ENCODE results near the gene LEMD3. TPM values are rescaled to one million over a fixed set of nuclear protein-coding genes. Genes with fewer than 3 reads are reported as not detected.
"Not testable (repeated sequence)": the region's sequence is repeated elsewhere in the genome, so short reads cannot be mapped to it uniquely, and the experiment has no call there.

Gene LEMD3
- polyA plus RNA-seq, 3 donors, result 34.6 to 43.5 (median 40.2) TPM

GRCh38 chr12:65257986-65258385 lies 88.6 kb downstream of the LEMD3 start:
- DNase-seq (ENCODE audit: extremely low read depth in 1 of 11, low read depth in 9 of 11, low spot score in 4 of 11), result no peak

GRCh38 chr12:65259501-65259900 lies 90.1 kb downstream of the LEMD3 start:
- DNase-seq (ENCODE audit: extremely low read depth in 1 of 11, low read depth in 9 of 11, low spot score in 4 of 11), result no peak

- DNase-seq (ENCODE audit: extremely low read depth in 1 of 11, low read depth in 9 of 11, low spot score in 4 of 11), result no peak
These were observed 94.4 kb downstream of the LEMD3 start for GRCh38 chr12:65263777-65264176.

- no peak for DNase-seq (ENCODE audit: extremely low read depth in 1 of 11, low read depth in 9 of 11, low spot score in 4 of 11)
These were observed 97.0 kb downstream of the LEMD3 start for GRCh38 chr12:65266408-65266807.

GRCh38 chr12:65269603-65270002 lies 100.2 kb downstream of the LEMD3 start:
- DNase-seq (ENCODE audit: extremely low read depth in 1 of 11, low read depth in 9 of 11, low spot score in 4 of 11), result no peak

- no peak for DNase-seq (ENCODE audit: extremely low read depth in 1 of 11, low read depth in 9 of 11, low spot score in 4 of 11)
These were observed 105.4 kb downstream of the LEMD3 start for GRCh38 chr12:65274602-65275272.

- no peak for DNase-seq (ENCODE audit: extremely low read depth in 1 of 11, low read depth in 9 of 11, low spot score in 4 of 11)
These were observed 106.2 kb downstream of the LEMD3 start for GRCh38 chr12:65275627-65276026.

DNA sequence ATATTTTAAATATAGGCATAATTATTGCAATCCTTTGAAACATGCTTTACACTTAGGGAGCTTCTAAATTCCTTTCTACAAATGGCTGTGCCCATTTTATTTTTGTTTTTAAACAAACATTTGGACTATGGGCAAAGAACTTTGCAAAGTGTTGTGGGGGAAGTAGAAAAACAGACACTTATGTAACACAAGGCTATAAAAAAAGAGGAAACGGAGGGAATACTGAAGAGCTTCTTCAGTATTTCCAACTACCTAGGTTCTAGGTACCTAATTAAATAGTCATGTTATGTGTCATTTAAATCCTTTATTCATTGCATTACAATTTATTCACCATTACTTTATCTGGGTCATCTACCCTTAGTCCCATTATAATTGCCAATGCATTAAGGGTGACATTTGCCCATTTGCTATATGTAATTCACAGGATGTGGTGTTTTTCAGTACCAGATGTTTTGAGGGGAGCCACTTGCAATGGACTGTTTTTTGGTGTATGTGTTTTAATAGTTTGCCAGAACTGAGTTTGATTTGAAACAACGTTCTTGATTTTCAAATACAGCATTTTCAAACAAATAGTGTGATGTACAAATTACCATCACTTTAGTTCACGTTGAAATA lies 107.6 kb downstream of the LEMD3 start:
- DNase-seq (ENCODE audit: extremely low read depth in 1 of 11, low read depth in 9 of 11, low spot score in 4 of 11), result no peak

GRCh38 chr12:65277994-65278575 lies 108.7 kb downstream of the LEMD3 start:
- peak in 1 of 11 donors; percentile 8 for DNase-seq (ENCODE audit: extremely low read depth in 1 of 11, low read depth in 9 of 11, low spot score in 4 of 11)

- peak in 8 of 11 donors; percentile 47 to 74 (median 65) for DNase-seq (ENCODE audit: extremely low read depth in 1 of 11, low read depth in 9 of 11, low spot score in 4 of 11)
These were observed 109.4 kb downstream of the LEMD3 start, which contains the start of gene MSRB3 for GRCh38 chr12:65278576-65279368. Gene MSRB3, plus strand, starts transcription at chr12:65278683. Its CDS starts 29,897 bp downstream, at chr12:65308580.

GRCh38 chr12:65279369-65280112 lies 110.2 kb downstream of the LEMD3 start:
- DNase-seq (ENCODE audit: extremely low read depth in 1 of 11, low read depth in 9 of 11, low spot score in 4 of 11), result peak in 1 of 11 donors; percentile 6

GRCh38 chr12:65280306-65280705 lies 110.9 kb downstream of the LEMD3 start:
- no peak for DNase-seq (ENCODE audit: extremely low read depth in 1 of 11, low read depth in 9 of 11, low spot score in 4 of 11)

DNA sequence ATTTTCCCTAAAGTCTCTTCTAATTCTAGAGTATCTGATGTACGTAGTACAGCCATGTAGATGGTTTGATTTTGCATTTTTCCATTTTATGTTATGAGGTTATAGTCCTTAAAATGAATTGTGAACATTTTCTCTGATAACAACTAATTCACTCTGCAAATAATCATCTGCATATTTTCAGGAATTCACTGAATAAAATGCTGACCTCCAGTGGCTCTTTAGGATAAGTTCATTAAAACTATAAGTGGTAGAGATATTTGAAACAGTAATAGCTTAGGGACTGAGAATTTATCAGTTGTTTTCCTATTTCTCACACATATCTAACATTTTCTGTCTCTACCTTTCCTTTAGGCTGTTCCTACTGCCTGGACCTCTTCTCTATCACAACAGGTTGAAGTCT lies 113.5 kb downstream of the LEMD3 start:
- DNase-seq (ENCODE audit: extremely low read depth in 1 of 11, low read depth in 9 of 11, low spot score in 4 of 11), result no peak

DNA sequence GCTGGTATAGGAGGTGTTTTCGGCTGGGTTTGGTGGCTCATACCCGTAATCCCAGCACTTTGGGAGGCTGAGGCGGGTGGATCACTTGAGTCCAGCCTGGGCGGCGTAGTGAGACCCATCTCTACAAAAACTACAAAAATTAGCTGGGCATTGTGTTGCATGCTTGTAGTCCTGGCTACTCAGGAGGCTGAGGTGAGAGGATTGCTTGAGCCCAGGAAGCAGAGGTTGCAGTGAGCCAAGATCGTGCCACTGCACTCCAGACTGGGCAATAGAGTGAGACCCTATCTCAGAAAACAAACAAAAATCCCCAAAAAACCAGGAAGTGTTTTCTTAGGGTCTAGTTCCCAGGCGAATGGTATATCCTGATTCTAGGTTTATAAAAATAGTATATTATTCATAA lies 116.1 kb downstream of the LEMD3 start:
- not testable (repeated sequence) for DNase-seq (ENCODE audit: extremely low read depth in 1 of 11, low read depth in 9 of 11, low spot score in 4 of 11)

- no peak for DNase-seq (ENCODE audit: extremely low read depth in 1 of 11, low read depth in 9 of 11, low spot score in 4 of 11)
These were observed 118.0 kb downstream of the LEMD3 start for GRCh38 chr12:65287426-65287825.

GRCh38 chr12:65292241-65292640 lies 122.9 kb downstream of the LEMD3 start:
- no peak for DNase-seq (ENCODE audit: extremely low read depth in 1 of 11, low read depth in 9 of 11, low spot score in 4 of 11)

GRCh38 chr12:65293735-65294134 lies 124.4 kb downstream of the LEMD3 start:
- no peak for DNase-seq (ENCODE audit: extremely low read depth in 1 of 11, low read depth in 9 of 11, low spot score in 4 of 11)

DNA sequence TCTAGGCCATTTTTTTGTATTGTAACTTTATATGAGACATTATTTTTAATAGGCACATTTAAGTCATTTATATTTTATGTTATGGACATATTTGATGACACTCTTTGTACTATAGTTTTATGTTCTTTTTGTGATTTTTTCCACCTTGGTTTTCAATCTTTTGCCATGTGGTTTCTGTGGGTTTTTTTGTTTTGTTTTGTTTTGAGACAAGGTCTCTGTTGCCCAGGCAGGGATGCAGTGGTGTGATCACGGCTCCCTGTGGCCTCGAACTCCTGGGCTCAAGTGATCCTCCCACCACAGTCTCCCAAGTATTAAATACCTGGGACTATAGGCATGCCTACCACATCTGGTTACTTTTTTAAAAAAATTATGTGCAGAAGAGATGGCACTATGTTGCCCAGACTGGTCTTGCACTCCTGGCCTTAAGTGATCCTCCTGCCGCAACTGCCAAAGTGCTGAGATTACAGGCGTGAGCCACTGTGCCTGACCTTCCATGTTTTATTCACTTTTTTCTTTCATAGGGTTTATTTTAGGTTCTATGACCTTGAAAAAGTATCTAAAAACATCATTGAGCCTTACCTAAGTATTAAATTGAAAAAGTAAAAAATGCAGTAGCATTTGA lies 125.4 kb downstream of the LEMD3 start:
- DNase-seq (ENCODE audit: extremely low read depth in 1 of 11, low read depth in 9 of 11, low spot score in 4 of 11), result no peak
